IPS DF 4.7 (cell line): ENCODE data around the gene GPATCH8.
"Not testable (repeated sequence)": the region's sequence is repeated elsewhere in the genome, so short reads cannot be mapped to it uniquely, and the experiment has no call there.

Source experiments
- DNase-seq: peaks from one replicate; pipeline ENCODE4 v3.0.0-alpha.2; 2013; ENCODE audit warnings: low spot score; ENCODE audit errors: extremely low read depth

GPATCH8 gene

DNA sequence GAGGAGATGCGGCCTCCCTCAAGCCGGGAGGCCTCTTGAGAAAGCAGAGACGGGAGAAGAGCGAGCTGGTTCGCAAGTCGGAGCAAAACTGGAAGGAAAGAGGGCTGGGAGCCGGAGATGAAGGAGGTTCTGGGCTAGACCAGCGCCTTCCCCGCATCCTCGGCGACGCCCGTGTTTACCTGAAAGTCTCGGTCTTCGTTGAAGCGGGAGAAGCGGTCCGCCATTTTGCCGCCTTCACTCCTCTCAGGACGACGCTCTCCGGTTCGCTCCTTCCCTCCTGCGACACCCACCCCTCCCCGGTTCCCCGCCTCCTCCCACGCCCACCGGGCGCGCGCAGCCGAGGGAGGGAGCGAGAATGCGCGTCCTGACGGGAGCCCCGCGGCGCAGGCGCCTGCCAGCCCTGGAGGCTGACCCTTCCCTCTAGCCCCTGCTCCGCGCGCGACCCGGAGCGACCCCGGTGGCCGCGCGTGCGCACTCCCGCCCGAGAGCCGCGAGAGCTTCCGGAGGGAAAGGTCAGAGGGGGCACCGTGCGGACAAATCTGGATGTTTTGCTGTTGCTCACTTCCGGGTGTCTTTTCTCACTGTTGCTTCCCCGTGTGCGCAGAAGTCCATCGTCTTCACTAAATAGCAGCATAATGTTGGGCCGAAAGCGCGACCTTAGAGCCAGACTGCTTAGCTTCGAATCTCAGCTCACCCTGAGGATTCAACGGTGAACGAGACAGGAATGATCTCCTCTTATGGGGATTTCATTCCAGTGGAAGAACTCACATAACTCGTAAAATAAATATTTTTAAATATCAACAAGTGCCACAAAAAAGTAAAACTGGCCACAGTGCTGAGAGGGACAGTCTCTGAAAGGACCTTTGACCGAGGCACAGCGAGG is at the start of gene GPATCH8:
Gene GPATCH8, minus strand, starts transcription at position 260 of the 883 bp plus-strand sequence. Its CDS starts 36 bp downstream, at position 224.
- no peak for DNase-seq

DNA sequence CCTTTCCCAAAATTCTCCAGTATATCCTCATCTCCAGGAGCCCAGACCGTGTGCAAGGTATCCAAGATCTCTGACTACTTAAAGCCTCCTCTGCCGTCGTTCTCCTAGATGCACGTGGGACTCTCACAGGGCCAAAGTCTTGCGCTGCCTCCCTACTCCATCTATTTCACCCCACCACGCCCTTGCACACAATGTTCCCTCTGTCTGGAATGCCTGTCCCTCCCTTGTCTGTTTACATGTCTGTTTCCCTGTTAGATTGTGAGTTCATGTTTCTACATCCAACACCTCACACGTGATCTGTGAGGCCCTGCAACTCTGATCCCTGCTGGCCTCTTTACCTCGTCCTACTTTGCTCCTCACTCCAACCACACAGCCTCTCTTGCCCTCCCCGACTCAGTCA is 49.2 kb upstream of the GPATCH8 start:
- DNase-seq, result no peak

DNA sequence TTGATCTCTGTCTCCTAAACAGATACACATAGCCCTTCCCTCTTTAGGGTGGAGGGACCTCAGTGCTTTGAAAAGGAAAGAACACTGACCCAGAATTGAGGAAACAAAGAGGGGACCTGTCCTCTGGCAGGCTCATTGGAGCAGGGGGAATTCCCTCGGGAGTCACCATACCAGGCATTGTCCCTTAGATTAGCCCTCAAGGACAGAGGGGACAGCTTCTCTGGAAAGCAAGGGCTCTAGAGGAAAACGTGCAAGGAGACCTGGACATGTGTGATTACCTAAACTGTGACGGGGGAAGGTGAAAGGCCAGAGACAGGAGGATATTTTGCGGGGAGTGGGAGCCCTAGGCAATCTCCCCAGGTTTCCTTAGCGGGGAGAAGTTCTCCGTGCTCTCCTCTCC is 46.5 kb upstream of the GPATCH8 start:
- DNase-seq, result no peak

DNA sequence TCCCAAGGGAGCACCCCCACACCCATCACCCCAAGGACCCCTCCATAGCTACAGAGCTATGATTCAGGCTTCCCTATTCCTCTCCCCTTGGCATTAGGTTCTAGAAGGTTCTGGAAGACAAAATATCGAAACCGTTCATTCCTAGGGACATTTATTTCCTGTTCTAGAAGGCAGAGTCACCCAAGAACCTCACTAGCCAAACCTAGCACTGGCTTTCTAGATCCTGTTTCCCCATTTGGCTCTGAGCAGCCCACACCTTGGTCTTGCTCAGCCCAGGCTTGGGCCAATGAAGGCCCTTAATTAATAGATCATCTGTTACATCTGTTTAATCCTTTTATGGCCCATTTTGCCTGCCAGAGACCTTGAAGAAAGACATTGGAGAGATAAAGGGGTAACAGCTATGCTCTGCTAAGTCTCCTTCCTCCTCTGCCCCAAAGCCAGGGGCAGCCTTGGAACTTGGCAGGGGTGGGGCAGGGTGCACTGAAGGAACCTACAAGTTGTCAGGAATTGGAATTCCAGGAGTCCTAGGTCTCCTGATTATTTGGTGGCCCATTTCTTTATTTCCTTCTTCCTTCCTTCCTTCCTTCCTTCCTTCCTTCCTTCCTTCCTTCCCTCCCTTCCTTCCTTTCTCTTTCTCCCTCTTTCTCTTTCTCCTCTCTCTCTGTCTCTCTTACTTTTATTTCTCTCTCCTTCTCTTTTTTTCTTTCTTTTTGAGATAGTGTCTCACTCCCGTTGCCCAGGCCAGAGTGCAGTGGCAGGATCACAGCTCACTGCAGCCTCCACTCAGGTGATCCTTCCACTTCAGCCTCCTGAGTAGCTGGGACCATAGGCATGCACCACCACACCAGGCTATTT is 45.4 kb upstream of the GPATCH8 start:
- DNase-seq, result no peak

DNA sequence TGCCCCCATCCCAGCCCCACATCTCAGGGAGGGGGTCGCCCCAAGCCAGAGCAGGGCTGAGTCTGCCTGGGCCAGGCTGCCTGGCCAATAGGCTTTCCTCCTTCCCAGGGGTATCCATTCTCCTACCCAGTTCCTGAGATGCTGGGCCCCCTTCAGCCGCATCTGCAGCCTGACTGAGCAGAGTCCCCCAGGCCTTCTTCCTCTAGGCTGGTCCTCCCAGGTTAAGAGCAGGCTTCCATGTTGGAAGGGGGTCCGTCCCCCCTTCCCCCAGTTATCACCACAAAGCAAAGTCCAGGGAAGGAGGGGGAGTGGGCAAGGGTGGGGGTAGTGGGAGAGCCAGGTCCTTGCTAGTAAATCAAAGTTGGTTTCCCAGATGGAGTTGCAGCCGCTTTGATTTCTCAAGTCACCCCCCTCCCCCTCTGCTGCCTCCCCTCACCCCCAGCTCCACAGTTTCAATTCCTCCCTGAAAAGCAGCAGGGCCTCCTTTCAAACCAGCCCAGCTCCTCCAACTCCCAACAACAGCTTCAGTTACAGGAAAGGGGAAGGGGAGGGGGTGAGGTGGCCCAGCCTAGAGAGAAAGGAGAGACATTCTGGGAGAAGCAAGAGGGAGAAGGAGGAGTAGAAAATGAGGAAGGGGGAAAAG is 44.5 kb upstream of the GPATCH8 start:
- no peak for DNase-seq

DNA sequence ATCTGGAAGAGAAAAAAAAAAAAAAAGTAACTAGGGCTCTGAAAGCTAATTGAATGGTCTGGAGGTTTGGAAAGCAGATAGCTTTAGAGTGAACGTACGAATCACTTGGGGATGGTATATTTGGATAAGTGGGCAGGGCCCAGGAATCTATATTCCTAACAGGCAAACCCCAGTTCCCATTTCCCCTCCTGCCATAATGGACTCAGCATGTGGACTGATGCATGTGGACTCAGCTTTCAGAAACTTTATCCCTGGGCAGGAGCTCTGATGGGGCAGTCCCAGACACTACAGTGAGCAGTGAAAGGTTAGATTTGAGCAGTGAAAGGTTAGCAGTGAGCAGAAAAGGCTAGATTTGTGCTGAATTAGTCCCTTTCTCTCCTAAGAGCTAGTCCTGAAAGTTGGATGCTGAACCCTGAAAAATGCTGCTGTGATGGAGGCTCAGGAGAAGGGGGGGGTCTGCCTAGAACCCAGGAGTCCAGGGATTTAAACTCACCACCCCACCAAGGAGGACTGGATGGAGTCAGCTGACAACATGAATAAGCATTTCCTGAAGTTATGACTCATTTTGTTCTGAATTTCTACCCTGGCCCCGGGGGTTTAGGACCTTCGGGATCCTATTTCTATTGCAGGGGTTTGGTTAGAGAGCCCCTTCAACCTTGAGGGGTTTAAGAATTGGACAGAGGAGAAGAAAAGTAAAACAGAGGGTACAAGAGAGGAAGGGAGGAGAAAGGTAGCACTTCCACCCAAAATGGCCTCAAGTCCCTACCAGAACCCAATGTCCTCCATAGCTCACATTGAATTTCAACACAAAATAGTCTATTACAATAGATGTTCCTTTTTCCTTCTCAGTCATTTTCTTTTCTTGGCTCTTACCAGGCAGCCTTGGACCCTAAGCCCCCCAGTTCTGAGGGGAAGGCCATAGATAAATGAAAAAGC is 43.7 kb upstream of the GPATCH8 start:
- DNase-seq, result no peak

DNA sequence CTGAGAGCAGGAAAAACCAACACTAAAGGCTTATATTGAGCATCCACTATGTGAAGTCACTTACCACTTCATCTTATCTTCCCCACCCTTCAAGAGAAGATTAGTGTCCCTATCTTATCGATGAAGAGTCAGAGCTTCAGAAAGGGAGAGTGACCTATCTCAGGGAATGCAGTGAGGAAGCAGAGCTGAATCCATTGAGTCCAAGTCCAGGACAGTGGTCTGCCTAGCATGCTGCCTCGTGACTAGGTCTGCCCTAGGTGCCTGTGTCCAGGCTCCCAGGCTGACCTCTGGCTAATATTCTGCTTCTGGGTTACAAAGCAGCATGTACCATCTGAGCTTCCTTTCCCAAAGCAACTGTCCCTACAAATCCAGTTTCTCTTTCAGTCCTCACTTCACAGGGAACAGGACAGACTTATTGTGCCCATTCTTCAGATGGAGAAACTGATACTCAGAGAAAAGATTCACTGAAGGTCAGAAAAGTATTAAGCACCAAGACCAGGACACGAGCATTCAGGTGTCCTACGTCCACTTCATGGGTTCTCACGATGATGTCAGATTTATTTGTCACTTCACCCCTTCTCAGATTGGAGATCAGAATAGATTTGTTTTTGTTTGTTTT is 40.8 kb upstream of the GPATCH8 start:
- no peak for DNase-seq

DNA sequence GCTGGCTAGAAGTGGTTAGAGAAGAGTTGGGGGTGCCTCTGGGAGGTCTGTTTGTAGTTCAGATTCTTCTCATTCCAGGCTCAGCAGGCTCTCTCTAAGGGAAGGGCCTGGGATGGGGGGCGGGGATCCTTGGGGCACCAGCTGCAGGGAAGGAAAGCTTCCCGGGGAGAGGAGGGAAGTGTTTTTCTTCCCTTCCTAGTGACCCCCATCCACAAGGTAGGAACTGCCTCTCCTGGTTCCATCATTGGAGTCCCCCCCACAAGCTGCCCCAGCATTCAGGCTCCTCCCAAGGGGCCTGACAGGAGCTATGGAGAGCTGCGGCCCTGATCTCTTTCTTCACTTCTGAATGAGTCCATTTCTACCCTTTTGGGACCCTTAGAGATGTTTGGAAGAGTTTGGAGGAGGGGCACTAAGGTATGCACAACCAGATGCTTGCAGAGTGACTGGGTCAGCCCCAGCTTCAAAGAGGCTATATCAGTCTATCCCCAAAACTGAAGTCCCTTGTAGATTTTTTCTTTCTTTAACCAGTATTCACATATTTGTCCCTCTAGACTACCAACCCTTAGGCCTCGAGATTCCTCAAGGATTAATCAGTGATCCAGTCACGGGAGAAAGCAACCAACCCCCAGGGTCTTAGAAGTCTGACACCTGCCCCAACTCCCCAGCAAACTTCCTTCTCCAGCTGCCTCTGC is 40.2 kb upstream of the GPATCH8 start:
- DNase-seq, result no peak

DNA sequence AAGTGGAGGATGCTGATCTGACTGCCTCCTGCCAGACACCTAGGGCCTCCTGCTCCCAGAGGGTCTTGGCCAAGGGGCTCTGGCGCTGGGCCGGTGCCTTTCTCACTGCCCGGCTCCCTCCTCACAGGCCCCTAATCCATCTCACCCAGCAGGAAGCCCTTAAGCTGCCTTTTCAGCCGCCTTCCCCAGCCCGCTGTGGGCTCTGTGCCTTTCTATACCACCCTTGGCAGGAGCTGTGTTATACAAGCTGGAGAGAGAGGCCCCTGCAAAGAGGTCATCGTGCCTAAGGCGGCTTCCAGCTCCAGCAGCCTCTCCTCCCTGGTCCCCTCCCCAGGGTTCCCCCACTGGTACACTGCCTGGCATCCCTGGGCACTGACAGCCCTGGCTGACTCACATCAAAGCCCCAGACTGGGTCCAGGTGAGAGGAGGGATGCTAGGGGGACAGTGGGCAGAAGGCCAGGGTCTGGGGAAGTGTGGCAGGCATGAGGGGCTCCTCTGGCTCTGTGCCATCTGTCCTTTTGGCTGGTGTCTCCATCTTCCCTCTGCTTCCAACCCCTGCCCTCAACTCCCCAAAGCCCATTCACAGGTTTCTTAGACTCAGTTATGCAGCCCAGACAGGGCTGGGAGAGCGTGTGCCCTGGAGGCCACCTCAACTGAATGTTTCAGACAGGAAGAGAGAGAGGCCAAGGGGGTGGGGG is 38.8 kb upstream of the GPATCH8 start:
- no peak for DNase-seq

DNA sequence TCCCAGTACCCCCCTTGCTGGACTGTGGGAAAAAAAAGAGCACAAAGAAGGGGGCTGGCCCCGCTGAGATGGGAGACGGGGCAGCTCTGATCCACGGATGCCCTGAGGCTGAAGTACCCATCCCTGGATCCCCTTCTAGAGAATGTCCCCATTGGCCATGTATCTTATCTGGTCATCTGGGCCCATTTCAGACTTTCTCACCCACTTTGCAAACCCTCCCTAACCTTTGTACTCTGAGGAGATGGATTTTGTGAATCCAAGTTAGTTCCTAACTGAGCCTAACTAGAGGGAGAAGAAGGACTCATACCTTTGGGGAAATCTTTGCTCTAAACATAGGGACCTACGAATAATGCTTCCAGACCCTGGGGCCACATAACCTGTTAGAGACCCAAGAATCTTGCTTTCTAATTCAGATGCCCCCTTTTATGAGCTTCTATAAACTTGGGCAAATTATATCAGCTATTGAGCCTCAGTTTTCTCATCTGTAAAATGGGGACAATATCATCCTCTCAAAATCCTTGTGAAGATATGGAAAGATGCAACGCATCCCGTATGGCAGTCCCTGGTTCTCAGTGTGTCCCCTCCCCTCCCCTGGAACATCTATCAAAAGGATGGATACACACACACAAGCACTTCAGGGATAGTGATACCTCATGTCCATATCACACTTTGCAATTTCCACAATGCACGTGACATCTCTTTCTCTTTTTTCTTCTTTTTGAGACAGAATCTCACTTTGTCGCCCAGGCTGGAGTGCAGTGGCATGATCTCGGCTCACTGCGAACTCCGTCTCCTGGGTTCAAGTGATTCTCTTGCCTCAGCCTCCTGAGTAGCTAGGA is 37.3 kb upstream of the GPATCH8 start:
- no peak for DNase-seq

DNA sequence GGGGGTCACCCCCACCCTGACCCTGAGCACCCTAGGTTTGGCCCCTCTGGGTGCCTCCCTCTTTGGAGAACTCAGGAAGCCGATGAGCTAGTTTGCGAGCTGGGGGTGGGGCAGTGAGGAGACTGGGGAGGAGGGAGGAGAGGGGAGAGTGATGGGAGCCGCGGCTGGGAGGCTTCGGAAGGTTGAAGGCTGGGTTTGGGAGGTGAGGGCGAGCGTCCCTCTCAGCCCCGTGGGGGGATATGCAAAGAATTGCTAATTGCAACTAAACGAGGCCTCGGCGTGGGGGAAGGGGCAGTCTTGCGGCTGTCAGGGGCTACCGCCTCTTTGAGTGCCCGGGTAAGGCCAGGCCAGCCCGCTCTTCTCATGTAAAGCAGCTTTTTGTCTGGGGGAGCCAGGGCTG is 36.5 kb upstream of the GPATCH8 start:
- no peak for DNase-seq

DNA sequence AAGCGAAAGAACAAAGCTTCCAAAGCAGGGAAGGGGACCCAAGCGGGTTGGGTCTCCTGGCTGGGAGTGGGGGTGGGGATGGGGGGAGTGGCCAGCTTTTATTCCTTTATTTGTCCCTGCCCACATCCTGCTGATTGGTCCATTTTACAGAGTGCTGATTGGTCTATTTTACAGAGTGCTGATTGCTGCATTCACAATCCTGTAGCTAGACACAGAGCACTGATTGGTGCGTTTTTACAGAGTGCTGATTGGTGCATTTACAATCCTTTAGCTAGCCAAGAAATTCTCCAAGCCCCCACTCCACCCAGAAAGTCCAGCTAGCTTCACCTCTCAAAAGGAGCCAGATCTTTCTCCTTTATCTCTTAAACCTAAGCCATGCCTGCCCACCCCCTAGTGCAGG is 34.7 kb upstream of the GPATCH8 start:
- not testable (repeated sequence) for DNase-seq

DNA sequence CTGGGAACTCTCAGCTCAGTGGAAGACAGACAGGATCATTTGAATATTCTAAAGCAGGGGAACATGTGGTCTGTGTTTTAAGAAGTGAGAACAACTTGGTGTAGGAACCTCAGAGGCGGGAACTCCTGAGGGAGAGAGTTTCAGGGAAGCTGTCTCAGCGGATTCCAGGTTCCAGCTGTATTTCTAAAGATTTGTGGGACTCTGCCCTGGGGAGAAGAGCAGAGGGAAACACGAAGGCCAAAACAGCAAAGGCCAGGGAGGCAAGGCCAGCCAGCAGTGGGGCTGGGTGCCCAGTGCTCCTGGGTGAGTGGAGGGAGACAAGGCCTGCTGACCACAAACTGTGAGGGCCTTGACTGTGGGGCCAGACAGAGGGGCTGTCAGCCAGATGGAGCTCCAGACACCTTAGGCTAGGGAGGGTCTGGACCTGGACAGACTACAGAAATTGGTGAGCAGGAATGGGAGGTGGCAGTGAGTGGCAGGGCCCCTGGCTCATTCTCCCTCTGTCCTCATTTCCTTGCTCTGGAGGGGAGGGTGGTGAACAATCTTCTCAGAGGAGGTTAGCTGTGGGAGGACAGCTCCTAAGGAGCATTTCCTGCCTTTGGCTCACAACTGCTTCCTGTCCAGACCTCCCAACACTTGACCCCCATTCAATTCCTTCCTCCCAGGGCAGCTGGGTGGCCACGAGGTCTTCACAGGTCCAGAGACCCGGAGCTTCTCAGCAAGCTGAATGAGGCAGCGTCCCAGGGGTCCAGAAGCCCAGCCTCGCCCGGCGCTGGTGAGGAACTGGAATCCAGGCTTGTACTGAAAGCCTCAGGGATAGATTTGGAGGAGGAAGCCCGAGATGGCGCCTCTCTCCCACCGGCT is 33.1 kb upstream of the GPATCH8 start:
- DNase-seq, result no peak

DNA sequence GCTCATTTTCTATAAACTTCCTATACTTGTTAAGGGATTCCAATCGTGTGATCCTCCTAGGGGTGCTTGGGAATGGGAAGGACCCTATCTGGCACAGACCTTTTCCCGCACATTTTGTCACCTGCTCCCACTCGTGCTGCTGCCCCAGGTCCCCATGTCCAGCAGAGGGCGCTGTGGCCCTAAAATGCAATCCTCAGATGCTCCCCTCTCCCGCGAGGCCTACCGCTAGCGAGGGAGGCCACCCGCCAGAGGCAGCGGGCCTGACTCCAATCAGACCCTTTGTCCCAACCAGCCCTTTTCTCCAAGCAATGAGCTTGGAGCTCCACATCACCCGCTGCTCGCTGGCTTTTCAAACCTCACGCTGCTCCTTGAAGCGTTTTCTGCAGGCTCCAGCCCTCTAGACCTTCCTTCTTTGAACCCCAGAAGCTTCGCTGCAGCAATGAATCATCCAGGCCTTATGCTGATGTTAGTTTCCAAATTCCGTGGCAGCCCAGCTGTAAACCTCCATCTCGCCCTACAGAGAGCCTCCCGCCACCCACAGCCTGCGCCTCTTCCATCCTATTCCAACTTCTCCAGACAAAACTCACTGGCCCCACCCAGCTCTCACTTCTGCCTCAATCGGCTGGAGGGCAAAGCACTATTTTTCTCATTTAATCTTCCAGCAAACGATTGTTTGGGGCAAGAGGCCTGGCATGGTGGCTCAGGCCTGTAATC is 30.5 kb upstream of the GPATCH8 start:
- DNase-seq, result no peak

DNA sequence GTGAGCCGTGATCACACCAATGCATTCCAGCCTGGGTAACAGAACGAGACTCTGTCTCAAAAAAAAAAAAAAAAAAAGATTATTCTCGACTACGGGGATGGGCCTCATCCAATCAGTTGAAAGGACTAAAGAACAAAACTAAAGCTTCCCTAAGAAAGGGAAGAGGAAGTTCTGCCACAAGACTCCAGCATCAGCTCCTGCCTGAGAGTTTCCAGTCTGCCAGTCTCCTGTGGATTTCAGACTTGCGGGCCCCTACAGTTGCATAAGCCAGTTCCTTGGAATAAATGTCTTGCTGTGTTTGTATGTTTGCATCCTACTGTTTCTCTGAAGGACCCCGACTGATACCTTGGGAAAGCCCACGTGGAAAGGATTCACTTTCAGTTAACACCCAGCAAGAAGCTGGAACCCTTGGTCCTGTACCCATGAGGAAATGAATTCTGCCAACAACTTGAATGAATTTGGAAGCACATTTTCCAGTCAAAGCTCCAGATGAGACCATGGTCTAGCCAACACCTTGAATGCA is 27.8 kb upstream of the GPATCH8 start:
- no peak for DNase-seq

DNA sequence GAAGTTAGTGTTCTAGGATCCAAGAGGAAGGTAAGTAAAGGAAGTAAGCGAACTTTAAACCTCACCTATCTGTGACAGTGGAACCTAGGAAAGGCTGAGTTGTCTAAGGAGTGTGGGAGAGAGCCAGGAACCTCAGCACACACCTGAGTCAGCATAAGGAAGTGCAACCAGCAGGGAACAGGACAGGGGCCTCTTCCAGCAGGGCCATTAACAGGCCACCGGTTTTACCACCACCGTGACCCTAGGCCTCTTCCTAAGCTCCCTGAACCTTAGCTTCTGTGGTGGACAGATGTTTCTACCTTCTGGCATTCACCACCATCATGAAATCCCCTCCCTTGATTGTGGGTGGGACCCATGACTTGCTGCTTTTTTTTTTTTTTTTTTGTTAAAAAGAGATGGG is 26.7 kb upstream of the GPATCH8 start:
- no peak for DNase-seq
